Endothelial cell of umbilical vein (primary cell): ENCODE data around the gene KRR1. TPM values are rescaled to one million over a fixed set of nuclear protein-coding genes. Genes with fewer than 3 reads are reported as not detected.
A peak's percentile ranks its signal among the peaks of the same experiment; 100 is the strongest.

Experiments used
- BruUV-seq: library from RNA; stranded (reverse); fragments of 400-500 nt; replicated peaks from 2 replicates; lab custom pipeline; 2021; lab: Mats Ljungman, UMichigan
- CTCF ChIA-PET: fragments of 300-600, 350-600 bp; sonication (Branson Sonifier 250); formaldehyde crosslinking; loops from one replicate; lab custom pipeline; 2021; ENCODE audit warnings: antibody characterized with exemption, inconsistent platforms; lab: Charles Lee
- POLR2A ChIA-PET: fragments of 300-600, 350-600 bp; sonication (Branson Sonifier 250); formaldehyde crosslinking; loops from one replicate; lab custom pipeline; 2021; ENCODE audit warnings: antibody characterized with exemption, inconsistent platforms; lab: Charles Lee
- DNase-seq: peaks from one replicate; pipeline ENCODE4 v3.0.0-alpha.2; 2011; ENCODE audit warnings: low read depth, low spot score
- FAIRE-seq: peaks from 2 replicates; lab custom pipeline; 2011; peaks lifted over from hg19 to GRCh38; lab: Jason Lieb, UNC
- H2AFZ ChIP-seq: 2 replicates; pipeline ENCODE4 v1.6.0; 2012; ENCODE audit warnings: low read depth, low read length, control low read depth, inconsistent platforms
- H3K27ac ChIP-seq: 2 replicates; pipeline ENCODE4 v1.5.1; 2011; ENCODE audit warnings: low read depth, mild to moderate bottlenecking, control low read depth, low read length, moderate library complexity; ENCODE audit not compliant: insufficient read depth
- H3K27me3 ChIP-seq, 2 experiments: 2 replicates each; pipeline versions ENCODE4 v1.6.0 to v1.6.1; 2011; ENCODE audit warnings: low read length in 2 of 2, mixed read lengths in 1 of 2; ENCODE audit not compliant: control insufficient read depth in 2 of 2, insufficient read depth in 2 of 2
- H3K36me3 ChIP-seq, 2 experiments: 2 replicates in 1 of 2; 3 replicates in 1 of 2; pipeline ENCODE4 v1.5.1; 2011; ENCODE audit warnings: low read length in 2 of 2, mild to moderate bottlenecking in 1 of 2, moderate library complexity in 1 of 2; ENCODE audit not compliant: control insufficient read depth in 2 of 2, insufficient read depth in 2 of 2; ENCODE audit errors: extremely low read depth in 1 of 2
- H3K4me1 ChIP-seq: 3 replicates; pipeline ENCODE4 v1.5.1; 2011; ENCODE audit warnings: mild to moderate bottlenecking, low read length; ENCODE audit not compliant: control insufficient read depth, insufficient read depth; ENCODE audit errors: extremely low read depth
- H3K4me2 ChIP-seq: 2 replicates; pipeline ENCODE4 v1.6.1; 2011; ENCODE audit warnings: low read length, control low read depth, mixed read lengths; ENCODE audit not compliant: insufficient read depth
- H3K4me3 ChIP-seq, 3 experiments: fragments of 200-600 bp in 1 of 3; sonication (generic), shearing (Covaris generic) in 1 of 3; replicated peaks in 1 of 3; 2 replicates each; pipeline ENCODE4 v1.5.1; 2011 to 2016; ENCODE audit warnings: control low read depth in 3 of 3, low read length in 3 of 3, mild to moderate bottlenecking in 2 of 3, inconsistent platforms in 1 of 3, low read depth in 1 of 3, moderate library complexity in 1 of 3; ENCODE audit not compliant: insufficient read depth in 1 of 3
- H3K79me2 ChIP-seq: 2 replicates; pipeline ENCODE4 v1.6.0; 2012; ENCODE audit warnings: low read length, inconsistent platforms; ENCODE audit not compliant: control insufficient read depth, insufficient read depth
- H3K9ac ChIP-seq: replicated peaks from 2 replicates; pipeline ENCODE3; 2011; ENCODE audit warnings: low read length, control low read depth; ENCODE audit not compliant: insufficient read depth; ENCODE audit errors: extremely low read depth
- H3K9me1 ChIP-seq: replicated peaks from 3 replicates; pipeline ENCODE4 v1.6.0; 2011; ENCODE audit warnings: mild to moderate bottlenecking, low read length; ENCODE audit not compliant: control insufficient read depth, insufficient read depth; ENCODE audit errors: extremely low read depth
- H3K9me3 ChIP-seq: replicated peaks from 2 replicates; pipeline ENCODE4 v1.5.1; 2012; ENCODE audit warnings: low read length, inconsistent platforms; ENCODE audit not compliant: control insufficient read depth, insufficient read depth
- H4K20me1 ChIP-seq: replicated peaks from 2 replicates; pipeline ENCODE3; 2011; ENCODE audit warnings: mild to moderate bottlenecking, low read length; ENCODE audit not compliant: control insufficient read depth, insufficient read depth; ENCODE audit errors: extremely low read depth
- EZH2 ChIP-seq: IDR thresholded peaks from 2 replicates; pipeline ENCODE4 v1.6.1; 2012; ENCODE audit warnings: borderline replicate concordance, low read depth, mild to moderate bottlenecking, moderate library complexity, low read length, inconsistent platforms; ENCODE audit not compliant: severe bottlenecking
- FOS ChIP-seq: IDR thresholded peaks from 2 replicates; pipeline ENCODE4 v1.6.1; 2011; ENCODE audit warnings: mild to moderate bottlenecking, low read length, moderate library complexity, borderline replicate concordance; ENCODE audit not compliant: insufficient read depth
- JUN ChIP-seq: IDR thresholded peaks from 2 replicates; pipeline ENCODE4 v1.6.1; 2011; ENCODE audit warnings: borderline replicate concordance, low read depth; ENCODE audit not compliant: insufficient read length, insufficient read depth
- MYC ChIP-seq: IDR thresholded peaks from one replicate; pipeline ENCODE4 v1.6.1; 2011; ENCODE audit warnings: mild to moderate bottlenecking, low read depth, low read length
- POLR2A ChIP-seq: IDR thresholded peaks from 2 replicates; pipeline ENCODE4 v1.6.1; 2012; ENCODE audit warnings: low read depth, mild to moderate bottlenecking, control low read depth, low read length
- POLR2AphosphoS5 ChIP-seq: IDR thresholded peaks from 2 replicates; pipeline ENCODE4 v1.6.1; 2012; ENCODE audit warnings: low read depth, mild to moderate bottlenecking, control low read depth, low read length, moderate library complexity; ENCODE audit not compliant: insufficient read depth
- dilution Hi-C: fragments of 300-500 bp; cut with MboI; formaldehyde crosslinking; loops from one replicate; pipeline ENCODE4 v1.15.0; 2019; ENCODE audit warnings: low sequenced_read_pairs; ENCODE audit not compliant: extremely low pct_ligation_motif_present
- intact Hi-C: fragments of 100-400 bp; cut with micrococcal nuclease; formaldehyde crosslinking; loops from one replicate; pipeline ENCODE4 v1.10.0; 2022
- polyA plus RNA-seq, 4 experiments: library from polyadenylated mRNA; depleted of rRNA in 3 of 4; stranded (reverse) in 3 of 4; unstranded in 1 of 4; fragments of >200 nt; gene quantifications; 2 replicates each; pipeline versions ENCODE4 v1.2.1 to v1.2.3, GENCODE V29; 2011 to 2012; ENCODE audit warnings: missing spikeins in 1 of 4
- total RNA-seq: library from RNA; stranded (reverse); gene quantifications from 2 replicates; pipeline ENCODE4 v1.2.3, GENCODE V29; 2021
- TF ChIP-seq, protein P1 (sequence below), 2 donors: IDR thresholded peaks; 1 replicate in 1 of 2; 2 replicates in 1 of 2; pipeline ENCODE4 v1.5.1; 2011; ENCODE audit warnings: low read length in 2 of 2, mild to moderate bottlenecking in 2 of 2, moderate library complexity in 2 of 2, control low read depth in 1 of 2, inconsistent platforms in 1 of 2, low read depth in 1 of 2; ENCODE audit not compliant: insufficient read depth in 1 of 2; ENCODE audit errors: extremely low read depth in 1 of 2

KRR1 gene
- total and polyA plus RNA-seq, 2 donors (not counting 3 experiments of a cell fraction or from before 2014, with no cell fraction given), result 5.9 to 49.3 TPM

DNA sequence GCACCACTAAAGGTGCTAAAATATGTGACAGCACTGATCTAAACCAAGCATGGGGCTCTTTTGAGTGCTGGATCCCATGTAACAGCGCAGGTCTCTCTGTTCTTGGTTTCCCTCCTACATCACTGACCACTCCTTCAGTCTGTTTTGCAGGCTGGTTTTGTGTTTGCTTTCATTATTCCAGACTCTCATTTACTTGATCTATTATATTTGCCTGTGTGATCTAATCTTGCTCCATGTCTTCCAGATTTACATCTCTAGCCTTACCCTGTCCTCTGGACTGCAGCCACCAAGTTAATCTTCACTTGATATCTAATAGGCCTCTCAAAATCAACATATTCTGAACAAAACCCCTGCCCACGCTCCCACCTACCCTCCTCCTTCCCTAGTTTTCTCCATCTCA, 22.2 kb downstream of the KRR1 start:
- Histone ChIP-seq H2AFZ (no peak overlapping the region), H3K9me3 (no peaks in the 10 kb centered on the region), H3K4me1 (peaks cover 15% of the 10 kb centered on the region), H3K4me2 (no peak overlapping the region), H3K27me3 (no peaks in the 10 kb centered on the region), H3K9ac (no peak overlapping the region), H4K20me1 (no peaks in the 10 kb centered on the region), H3K79me2 (peaks cover 17% of the 10 kb centered on the region), H3K4me3 (no peak overlapping the region), H3K27ac (peak overlapping the region; percentile 28), H3K36me3 (peaks cover 0 to 6% of the 10 kb centered on the region in 2 experiments), H3K9me1 (no peaks in the 10 kb centered on the region)
- DNase-seq, result no peak
- intact Hi-C loops (loop anchor here (2.0 to 10.0 kb wide), 4 partner anchors 22 to 1096 kb away; partner anchors contain the start of gene KRR1), dilution Hi-C loops (no loop called here)
- BruUV-seq, result no TSS peak
- CTCF ChIA-PET, result interaction anchor here (1.0 to 1.9 kb wide), 4 partner anchors 51 to 800 kb away, joined by 3 to 11 read pairs (median 6); partner anchors contain the start of genes GLIPR1L1 and GLIPR1L2
- TF ChIP-seq POLR2AphosphoS5, result no peak
- TF ChIP-seq, protein P1, sequence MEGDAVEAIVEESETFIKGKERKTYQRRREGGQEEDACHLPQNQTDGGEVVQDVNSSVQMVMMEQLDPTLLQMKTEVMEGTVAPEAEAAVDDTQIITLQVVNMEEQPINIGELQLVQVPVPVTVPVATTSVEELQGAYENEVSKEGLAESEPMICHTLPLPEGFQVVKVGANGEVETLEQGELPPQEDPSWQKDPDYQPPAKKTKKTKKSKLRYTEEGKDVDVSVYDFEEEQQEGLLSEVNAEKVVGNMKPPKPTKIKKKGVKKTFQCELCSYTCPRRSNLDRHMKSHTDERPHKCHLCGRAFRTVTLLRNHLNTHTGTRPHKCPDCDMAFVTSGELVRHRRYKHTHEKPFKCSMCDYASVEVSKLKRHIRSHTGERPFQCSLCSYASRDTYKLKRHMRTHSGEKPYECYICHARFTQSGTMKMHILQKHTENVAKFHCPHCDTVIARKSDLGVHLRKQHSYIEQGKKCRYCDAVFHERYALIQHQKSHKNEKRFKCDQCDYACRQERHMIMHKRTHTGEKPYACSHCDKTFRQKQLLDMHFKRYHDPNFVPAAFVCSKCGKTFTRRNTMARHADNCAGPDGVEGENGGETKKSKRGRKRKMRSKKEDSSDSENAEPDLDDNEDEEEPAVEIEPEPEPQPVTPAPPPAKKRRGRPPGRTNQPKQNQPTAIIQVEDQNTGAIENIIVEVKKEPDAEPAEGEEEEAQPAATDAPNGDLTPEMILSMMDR (IDR thresholded peaks at IDR 0.05; ENCODE audit: extremely low read depth in 1 of 2, insufficient read depth in 1 of 2, low read depth in 1 of 2, low read length in 2 of 2), result no peak
- no peak for TF ChIP-seq EZH2
- TF ChIP-seq JUN, result no peak
- no peak for TF ChIP-seq FOS
- no peak for TF ChIP-seq MYC
- no peak for TF ChIP-seq POLR2A
- FAIRE-seq, result no peak
- POLR2A ChIA-PET, result no interaction called here
